ENCODE data around the gene KIF13A. TPM values are rescaled to one million over a fixed set of nuclear protein-coding genes. Genes with fewer than 3 reads are reported as not detected.

The KIF13A gene
- total and polyA plus RNA-seq, 2 experiments from 2014 or later = 8.4 to 28.2 TPM

GRCh38 chr6:17728551-17729222 lies 258.7 kb downstream of the KIF13A start:
- no peak overlapping the region for H3K4me3 ChIP-seq
- no peaks in the 10 kb centered on the region for H3F3A ChIP-seq (replicated peaks; ENCODE audit: low read depth)
- no peak overlapping the region for H3K27ac ChIP-seq (ENCODE audit: low read depth)
- ATAC-seq = no peak; the same call in 1 of the 3 replicates
- H2AFZ ChIP-seq = no peak overlapping the region
- peaks cover under 1% of the 10 kb centered on the region for H3K27me3 Mint-ChIP-seq (ENCODE audit: insufficient read depth, low read depth, poor library complexity)
- no peak overlapping the region for H3K27ac Mint-ChIP-seq
- TF ChIP-seq ZNF114 (CRISPR knock-in tag; IDR thresholded peaks at IDR 0.05) = no peak
- TF ChIP-seq CTCF (conservative IDR thresholded peaks at IDR 0.05; ENCODE audit: low read depth in 2 of 2) = no peak
- no peak for TF ChIP-seq EZH2phosphoT487 (IDR thresholded peaks at IDR 0.05; ENCODE audit: unreplicated experiment)
- no peak for TF ChIP-seq CREB1 (CRISPR knock-in tag; IDR thresholded peaks at IDR 0.05; ENCODE audit: low read depth)
- TF ChIP-seq POLR2AphosphoS5 (IDR thresholded peaks at IDR 0.05; ENCODE audit: low read depth) = no peak
- TF ChIP-seq EZH2 (IDR thresholded peaks at IDR 0.05; ENCODE audit: low read depth, unreplicated experiment) = no peak
- TF ChIP-seq ETS1 (IDR thresholded peaks at IDR 0.05) = no peak
- no peak for TF ChIP-seq STAT1 (IDR thresholded peaks at IDR 0.05; ENCODE audit: unreplicated experiment)
- TF ChIP-seq NANOG (IDR thresholded peaks at IDR 0.05; ENCODE audit: borderline replicate concordance) = no peak
- TF ChIP-seq JUNB (IDR thresholded peaks at IDR 0.05; ENCODE audit: unreplicated experiment) = no peak
- TF ChIP-seq ZNF331 (CRISPR knock-in tag; IDR thresholded peaks at IDR 0.05; ENCODE audit: low read depth) = no peak
- H3K4me2 ChIP-seq = no peak overlapping the region
- H3K79me2 ChIP-seq (replicated peaks; ENCODE audit: insufficient read depth) = no peaks in the 10 kb centered on the region
- H4K20me1 ChIP-seq (replicated peaks; ENCODE audit: insufficient read depth) = no peaks in the 10 kb centered on the region
- H3K4me3 Mint-ChIP-seq = no peak overlapping the region
- H3K27me3 ChIP-seq (ENCODE audit: insufficient read depth) = no peaks in the 10 kb centered on the region
- H3K4me1 Mint-ChIP-seq = peaks cover 9% of the 10 kb centered on the region
- no peaks in the 10 kb centered on the region for H3K9me2 ChIP-seq (ENCODE audit: insufficient read depth)
- no peaks in the 10 kb centered on the region for H3K36me3 Mint-ChIP-seq (ENCODE audit: low read depth)
- H3K4me1 ChIP-seq (ENCODE audit: insufficient read depth) = no peaks in the 10 kb centered on the region
- no peaks in the 10 kb centered on the region for H3K36me3 ChIP-seq (ENCODE audit: insufficient read depth)
- no peak for DNase-seq (ENCODE audit: low spot score)
- H3K9me3 Mint-ChIP-seq = peaks cover 9% of the 10 kb centered on the region

GRCh38 chr6:17725083-17725482 lies 262.4 kb downstream of the KIF13A start:
- DNase-seq (ENCODE audit: low spot score) (peak; percentile 81), ATAC-seq (peak; percentile 97)
- Mint-ChIP-seq H3K4me1 (peaks cover 15% of the 10 kb centered on the region), H3K4me3 (no peak overlapping the region), H3K27me3 (ENCODE audit: insufficient read depth, low read depth, poor library complexity) (peaks cover 2% of the 10 kb centered on the region), H3K27ac (peak overlapping the region; percentile 84; the same call in 1 of the 2 replicates), H3K36me3 (ENCODE audit: low read depth) (no peaks in the 10 kb centered on the region), H3K9me3 (peaks cover 5% of the 10 kb centered on the region; the same call in 2 of the 3 replicates)
- H3K9me2 ChIP-seq (ENCODE audit: insufficient read depth) = no peaks in the 10 kb centered on the region
- H3K4me3 ChIP-seq = no peak overlapping the region
- H3K79me2 ChIP-seq (replicated peaks; ENCODE audit: insufficient read depth) = no peaks in the 10 kb centered on the region
- H3K4me1 ChIP-seq (ENCODE audit: insufficient read depth) = no peaks in the 10 kb centered on the region
- TF ChIP-seq EZH2phosphoT487 (IDR thresholded peaks at IDR 0.05; ENCODE audit: unreplicated experiment) = no peak
- 0 out of 2 replicates have a peak, but pooled peaks have one; percentile 14 for TF ChIP-seq ZNF462 (CRISPR knock-in tag; IDR thresholded peaks at IDR 0.05)
- H3K27me3 ChIP-seq (ENCODE audit: insufficient read depth) = no peaks in the 10 kb centered on the region
- peak overlapping the region; percentile 4; the same call in 1 of the 2 replicates for H2AFZ ChIP-seq
- no peaks in the 10 kb centered on the region for H4K20me1 ChIP-seq (replicated peaks; ENCODE audit: insufficient read depth)
- H3K27ac ChIP-seq (ENCODE audit: low read depth) = no peak overlapping the region
- no peak overlapping the region for H3K4me2 ChIP-seq
- H3F3A ChIP-seq (replicated peaks; ENCODE audit: low read depth) = no peaks in the 10 kb centered on the region
- H3K36me3 ChIP-seq (ENCODE audit: insufficient read depth) = no peaks in the 10 kb centered on the region

Data from GM23338 (cell line).